PC-9 (cell line): ENCODE measurements around the gene CMTR1. TPM values are rescaled to one million over a fixed set of nuclear protein-coding genes. Genes with fewer than 3 reads are reported as not detected.

Experiments used
- BruUV-seq: library from RNA; stranded (reverse); fragments of 400-500 nt; replicated peaks from 2 replicates; lab custom pipeline; 2021; lab: Mats Ljungman, UMichigan
- CTCF ChIA-PET: fragments of 300-600 bp; sonication (Branson Sonifier 250); formaldehyde crosslinking; loops from one replicate; lab custom pipeline; 2022; ENCODE audit warnings: antibody characterized with exemption; lab: Charles Lee
- POLR2A ChIA-PET: fragments of 300-600 bp; sonication (Branson Sonifier 250); formaldehyde crosslinking; loops from one replicate; lab custom pipeline; 2022; ENCODE audit warnings: antibody characterized with exemption; ENCODE audit not compliant: unreplicated experiment; lab: Charles Lee
- DNase-seq, 2 experiments: peaks; one replicate each; pipeline versions ENCODE4 v3.0.0 to v3.0.0-alpha.2; 2015 to 2022; ENCODE audit warnings: mixed read lengths in 1 of 2
- H2AFZ ChIP-seq: fragments of 200-600 bp; sonication (generic); 2 replicates; pipeline ENCODE4 v1.8.1; 2017; ENCODE audit warnings: antibody characterized with exemption
- H3F3A ChIP-seq: fragments of 200-600 bp; sonication (generic); 2 replicates; pipeline ENCODE4 v1.8.1; 2017; ENCODE audit warnings: antibody characterized with exemption, mild to moderate bottlenecking, low read depth; ENCODE audit not compliant: insufficient read depth
- H3K27ac ChIP-seq: fragments of 200-600 bp; sonication (generic); 2 replicates; pipeline ENCODE4 v1.6.1; 2016; ENCODE audit warnings: mixed run types
- H3K27me3 ChIP-seq: fragments of 200-600 bp; sonication (generic); 2 replicates; pipeline ENCODE4 v1.6.1; 2016; ENCODE audit warnings: low read depth, mixed run types; ENCODE audit not compliant: insufficient read depth
- H3K36me3 ChIP-seq: fragments of 200-600 bp; sonication (generic); 2 replicates; pipeline ENCODE4 v1.6.1; 2016; ENCODE audit warnings: low read depth, mixed run types
- H3K4me1 ChIP-seq: fragments of 200-600 bp; sonication (generic); replicated peaks from 2 replicates; pipeline ENCODE4 v1.6.1; 2016; ENCODE audit warnings: mixed run types; ENCODE audit not compliant: insufficient read depth
- H3K4me2 ChIP-seq: fragments of 200-600 bp; sonication (generic); 2 replicates; pipeline ENCODE4 v1.6.1; 2017; ENCODE audit warnings: mixed run types
- H3K4me3 ChIP-seq: fragments of 200-600 bp; sonication (generic); 2 replicates; pipeline ENCODE4 v1.6.1; 2016; ENCODE audit warnings: mixed run types
- H3K79me2 ChIP-seq: fragments of 200-600 bp; sonication (generic); 2 replicates; pipeline ENCODE4 v1.6.1; 2017; ENCODE audit warnings: low read depth, mixed run types
- H3K9me2 ChIP-seq: fragments of 200-600 bp; sonication (generic); 2 replicates; pipeline ENCODE4 v1.8.1; 2017; ENCODE audit warnings: mild to moderate bottlenecking; ENCODE audit not compliant: insufficient read depth
- H3K9me3 ChIP-seq: fragments of 200-600 bp; sonication (generic); 2 replicates; pipeline ENCODE4 v1.8.1; 2016; ENCODE audit warnings: low read depth; ENCODE audit not compliant: insufficient read depth
- H4K20me1 ChIP-seq: fragments of 200-600 bp; sonication (generic); 2 replicates; pipeline ENCODE4 v1.8.1; 2017; ENCODE audit not compliant: insufficient read depth
- EZH2 ChIP-seq: fragments of 200-600 bp; sonication (generic); IDR thresholded peaks from 2 replicates; pipeline ENCODE4 v1.8.0; 2017; ENCODE audit warnings: antibody characterized with exemption, low read depth
- intact Hi-C: fragments of 100-400 bp; cut with micrococcal nuclease; formaldehyde crosslinking; loops from one replicate; pipeline ENCODE4 v1.10.0; 2022; ENCODE audit not compliant: unreplicated experiment
- total RNA-seq: library from RNA; stranded (reverse); gene quantifications from 2 replicates; pipeline ENCODE4 v1.2.3, GENCODE V29; 2021
- TF ChIP-seq, protein P1 (sequence below): fragments of 200-600 bp; sonication (generic); conservative IDR thresholded peaks from 2 replicates; pipeline ENCODE4 v1.6.1; 2017; ENCODE audit warnings: mixed run types, antibody characterized with exemption, mild to moderate bottlenecking, moderate library complexity

CMTR1 gene
- total RNA-seq, 1 experiment from 2014 or later: 28.3 TPM

DNA sequence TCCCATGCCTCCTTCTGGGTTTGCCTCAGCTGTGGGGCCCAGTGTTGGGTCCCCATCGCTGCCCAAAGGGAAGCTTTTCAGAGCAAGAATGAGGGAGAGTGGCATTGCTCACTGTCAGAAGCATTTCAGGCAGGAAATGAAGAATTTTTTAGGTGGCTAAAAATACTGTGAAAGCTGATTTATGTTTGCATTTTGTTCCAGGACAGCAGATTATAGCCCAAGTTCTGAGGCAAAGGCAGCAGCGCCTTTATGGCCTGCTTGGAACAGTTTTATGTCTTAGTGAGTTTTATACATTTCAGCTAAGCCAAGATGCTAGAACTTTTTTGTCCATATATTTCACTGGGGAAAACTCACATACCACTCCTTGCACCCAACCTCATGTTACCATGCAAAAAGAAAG is 71.0 kb downstream of the CMTR1 start:
- ChIA-PET CTCF (no interaction called here), POLR2A (no interaction called here)
- no peaks in the 10 kb centered on the region for H3K9me3 ChIP-seq
- no peak overlapping the region for H2AFZ ChIP-seq
- no TSS peak for BruUV-seq
- no peaks in the 10 kb centered on the region; the same call in 1 of the 2 replicates for H3F3A ChIP-seq
- no peaks in the 10 kb centered on the region for H3K36me3 ChIP-seq
- no peak overlapping the region for H3K4me3 ChIP-seq
- H3K9me2 ChIP-seq: no peaks in the 10 kb centered on the region
- no peaks in the 10 kb centered on the region for H3K79me2 ChIP-seq
- intact Hi-C loops: no loop called here
- no peaks in the 10 kb centered on the region; the same call in 1 of the 2 replicates for H3K27me3 ChIP-seq
- H4K20me1 ChIP-seq: no peaks in the 10 kb centered on the region
- H3K4me2 ChIP-seq: no peak overlapping the region
- 0 out of 2 replicates have a peak, but pooled peaks cover 2% of the 10 kb centered on the region for H3K4me1 ChIP-seq
- no peak overlapping the region for H3K27ac ChIP-seq
- DNase-seq: no peak
- TF ChIP-seq, protein P1, sequence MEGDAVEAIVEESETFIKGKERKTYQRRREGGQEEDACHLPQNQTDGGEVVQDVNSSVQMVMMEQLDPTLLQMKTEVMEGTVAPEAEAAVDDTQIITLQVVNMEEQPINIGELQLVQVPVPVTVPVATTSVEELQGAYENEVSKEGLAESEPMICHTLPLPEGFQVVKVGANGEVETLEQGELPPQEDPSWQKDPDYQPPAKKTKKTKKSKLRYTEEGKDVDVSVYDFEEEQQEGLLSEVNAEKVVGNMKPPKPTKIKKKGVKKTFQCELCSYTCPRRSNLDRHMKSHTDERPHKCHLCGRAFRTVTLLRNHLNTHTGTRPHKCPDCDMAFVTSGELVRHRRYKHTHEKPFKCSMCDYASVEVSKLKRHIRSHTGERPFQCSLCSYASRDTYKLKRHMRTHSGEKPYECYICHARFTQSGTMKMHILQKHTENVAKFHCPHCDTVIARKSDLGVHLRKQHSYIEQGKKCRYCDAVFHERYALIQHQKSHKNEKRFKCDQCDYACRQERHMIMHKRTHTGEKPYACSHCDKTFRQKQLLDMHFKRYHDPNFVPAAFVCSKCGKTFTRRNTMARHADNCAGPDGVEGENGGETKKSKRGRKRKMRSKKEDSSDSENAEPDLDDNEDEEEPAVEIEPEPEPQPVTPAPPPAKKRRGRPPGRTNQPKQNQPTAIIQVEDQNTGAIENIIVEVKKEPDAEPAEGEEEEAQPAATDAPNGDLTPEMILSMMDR: no peak
- no peak for TF ChIP-seq EZH2

DNA sequence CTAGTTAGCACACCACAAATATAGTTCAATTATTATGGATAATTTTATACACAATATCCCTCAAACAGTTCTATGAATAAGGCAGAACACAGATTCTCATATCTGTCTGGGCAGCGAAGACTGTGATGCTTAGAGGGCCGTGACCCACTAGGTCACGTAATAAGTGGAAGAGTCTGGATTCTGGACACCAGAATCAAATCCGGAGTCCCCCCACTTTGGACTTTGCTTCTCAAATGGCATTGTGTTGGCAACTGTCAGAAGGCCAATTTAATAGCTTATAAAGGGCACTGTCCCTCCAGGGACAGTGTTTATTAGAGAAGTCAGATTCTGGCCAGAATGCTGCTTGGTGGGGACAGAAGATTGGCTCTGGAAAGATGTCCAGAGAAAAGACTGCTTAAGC is 73.5 kb downstream of the CMTR1 start:
- intact Hi-C loops: no loop called here
- H3K4me1 ChIP-seq: no peaks in the 10 kb centered on the region
- no peak overlapping the region for H3K4me2 ChIP-seq
- POLR2A ChIA-PET: no interaction called here
- no peaks in the 10 kb centered on the region; the same call in 1 of the 2 replicates for H3K27me3 ChIP-seq
- H3K9me2 ChIP-seq: no peaks in the 10 kb centered on the region
- BruUV-seq: no TSS peak
- CTCF ChIA-PET: no interaction called here
- H3K79me2 ChIP-seq: no peaks in the 10 kb centered on the region
- no peak for DNase-seq
- no peak overlapping the region for H3K27ac ChIP-seq
- no peaks in the 10 kb centered on the region for H3K9me3 ChIP-seq
- H2AFZ ChIP-seq: no peak overlapping the region
- no peaks in the 10 kb centered on the region for H4K20me1 ChIP-seq
- H3K4me3 ChIP-seq: no peak overlapping the region
- H3K36me3 ChIP-seq: no peaks in the 10 kb centered on the region
- no peaks in the 10 kb centered on the region; the same call in 1 of the 2 replicates for H3F3A ChIP-seq
- TF ChIP-seq EZH2: no peak
- TF ChIP-seq, protein P1: no peak

DNA sequence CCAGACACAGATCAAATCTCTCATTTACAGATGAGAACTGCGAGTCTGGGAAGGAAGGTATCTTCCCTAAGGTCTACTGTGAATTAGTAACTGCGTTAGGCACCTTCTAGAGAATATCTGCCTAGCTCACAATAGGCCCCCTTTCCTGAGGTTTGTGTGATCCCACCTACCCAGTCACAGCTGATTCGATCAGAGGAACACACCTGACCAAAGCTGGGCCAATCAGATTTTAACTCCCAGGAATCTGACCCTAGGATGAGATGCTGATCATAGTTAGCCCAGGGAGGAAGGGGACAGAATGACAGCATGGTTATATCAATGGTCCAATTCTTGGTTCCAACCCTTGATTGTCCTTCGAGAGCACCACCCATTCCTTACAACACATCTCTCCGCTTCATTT is 74.1 kb downstream of the CMTR1 start:
- no peaks in the 10 kb centered on the region for H3K4me1 ChIP-seq
- H3K27me3 ChIP-seq: no peaks in the 10 kb centered on the region; the same call in 1 of the 2 replicates
- H3K9me3 ChIP-seq: no peaks in the 10 kb centered on the region
- H3K36me3 ChIP-seq: no peaks in the 10 kb centered on the region
- no peak for DNase-seq
- intact Hi-C loops: no loop called here
- no peak overlapping the region for H3K4me2 ChIP-seq
- ChIA-PET CTCF (no interaction called here), POLR2A (no interaction called here)
- no peak overlapping the region for H3K4me3 ChIP-seq
- BruUV-seq: no TSS peak
- no peaks in the 10 kb centered on the region for H3K79me2 ChIP-seq
- no peaks in the 10 kb centered on the region for H3F3A ChIP-seq
- no peak overlapping the region for H3K27ac ChIP-seq
- H4K20me1 ChIP-seq: no peaks in the 10 kb centered on the region
- TF ChIP-seq, protein P1: no peak
- no peak for TF ChIP-seq EZH2
- H3K9me2 ChIP-seq: no peaks in the 10 kb centered on the region
- no peak overlapping the region for H2AFZ ChIP-seq
